Measurements from ENCODE around the gene RALGAPA1. TPM values are rescaled to one million over a fixed set of nuclear protein-coding genes. Genes with fewer than 3 reads are reported as not detected.

RALGAPA1 gene
- total and polyA plus RNA-seq, 2 donors from 2014 or later = 13.3 to 78.7 TPM

GRCh38 chr14:35818346-35819115, 9.4 kb upstream of the RALGAPA1 start:
- no peak overlapping the region for H3K9ac ChIP-seq (ENCODE audit: low read length in 3 of 3)
- H3K4me1 ChIP-seq (ENCODE audit: control insufficient read depth in 2 of 3, insufficient read depth in 2 of 3, low read depth in 1 of 3, low read length in 3 of 3) = no peaks in the 10 kb centered on the region
- intact Hi-C loops (cut with DNase I) = no loop called here
- H3K4me3 ChIP-seq (ENCODE audit: low read length in 3 of 3) = no peak overlapping the region
- DNase-seq (peak in 3 of 5 donors; percentile 17 to 66 (median 51)), FAIRE-seq (peak; percentile 37)
- no peaks in the 10 kb centered on the region for H3K27me3 ChIP-seq (ENCODE audit: control insufficient read depth, insufficient read depth, low read length)
- no peaks in the 10 kb centered on the region for H3K36me3 ChIP-seq (ENCODE audit: control insufficient read depth in 2 of 3, insufficient read depth in 3 of 3, low read length in 3 of 3)
- no peaks in the 10 kb centered on the region for H3K9me3 ChIP-seq (ENCODE audit: control insufficient read depth in 2 of 3, insufficient read depth in 1 of 3, low read length in 3 of 3)
- TF ChIP-seq, protein P1, sequence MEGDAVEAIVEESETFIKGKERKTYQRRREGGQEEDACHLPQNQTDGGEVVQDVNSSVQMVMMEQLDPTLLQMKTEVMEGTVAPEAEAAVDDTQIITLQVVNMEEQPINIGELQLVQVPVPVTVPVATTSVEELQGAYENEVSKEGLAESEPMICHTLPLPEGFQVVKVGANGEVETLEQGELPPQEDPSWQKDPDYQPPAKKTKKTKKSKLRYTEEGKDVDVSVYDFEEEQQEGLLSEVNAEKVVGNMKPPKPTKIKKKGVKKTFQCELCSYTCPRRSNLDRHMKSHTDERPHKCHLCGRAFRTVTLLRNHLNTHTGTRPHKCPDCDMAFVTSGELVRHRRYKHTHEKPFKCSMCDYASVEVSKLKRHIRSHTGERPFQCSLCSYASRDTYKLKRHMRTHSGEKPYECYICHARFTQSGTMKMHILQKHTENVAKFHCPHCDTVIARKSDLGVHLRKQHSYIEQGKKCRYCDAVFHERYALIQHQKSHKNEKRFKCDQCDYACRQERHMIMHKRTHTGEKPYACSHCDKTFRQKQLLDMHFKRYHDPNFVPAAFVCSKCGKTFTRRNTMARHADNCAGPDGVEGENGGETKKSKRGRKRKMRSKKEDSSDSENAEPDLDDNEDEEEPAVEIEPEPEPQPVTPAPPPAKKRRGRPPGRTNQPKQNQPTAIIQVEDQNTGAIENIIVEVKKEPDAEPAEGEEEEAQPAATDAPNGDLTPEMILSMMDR (IDR thresholded peaks at IDR 0.05; ENCODE audit: borderline replicate concordance, extremely low read depth, insufficient read depth) = peak; percentile 70
- H3K27ac ChIP-seq (ENCODE audit: low read depth in 2 of 2, low read length in 2 of 2) = no peak overlapping the region

- no peaks in the 10 kb centered on the region for H3K36me3 ChIP-seq (ENCODE audit: control insufficient read depth in 2 of 3, insufficient read depth in 3 of 3, low read length in 3 of 3)
- H3K27ac ChIP-seq (ENCODE audit: low read depth in 2 of 2, low read length in 2 of 2) = no peak overlapping the region
- H3K9ac ChIP-seq (ENCODE audit: low read length in 3 of 3) = no peak overlapping the region
- H3K9me3 ChIP-seq (ENCODE audit: control insufficient read depth in 2 of 3, insufficient read depth in 1 of 3, low read length in 3 of 3) = no peaks in the 10 kb centered on the region
- intact Hi-C loops (cut with DNase I) = no loop called here
- H3K4me1 ChIP-seq (ENCODE audit: control insufficient read depth in 2 of 3, insufficient read depth in 2 of 3, low read depth in 1 of 3, low read length in 3 of 3) = no peaks in the 10 kb centered on the region
- TF ChIP-seq, protein P1 (IDR thresholded peaks at IDR 0.05; ENCODE audit: borderline replicate concordance, extremely low read depth, insufficient read depth) = peak; percentile 65
- DNase-seq (peak in 3 of 5 donors; percentile 39 to 71 (median 53)), FAIRE-seq (no peak)
- no peaks in the 10 kb centered on the region for H3K27me3 ChIP-seq (ENCODE audit: control insufficient read depth, insufficient read depth, low read length)
- H3K4me3 ChIP-seq (ENCODE audit: low read length in 3 of 3) = no peak overlapping the region
Measured at GRCh38 chr14:35814371-35815005, 5.4 kb upstream of the RALGAPA1 start.

DNA sequence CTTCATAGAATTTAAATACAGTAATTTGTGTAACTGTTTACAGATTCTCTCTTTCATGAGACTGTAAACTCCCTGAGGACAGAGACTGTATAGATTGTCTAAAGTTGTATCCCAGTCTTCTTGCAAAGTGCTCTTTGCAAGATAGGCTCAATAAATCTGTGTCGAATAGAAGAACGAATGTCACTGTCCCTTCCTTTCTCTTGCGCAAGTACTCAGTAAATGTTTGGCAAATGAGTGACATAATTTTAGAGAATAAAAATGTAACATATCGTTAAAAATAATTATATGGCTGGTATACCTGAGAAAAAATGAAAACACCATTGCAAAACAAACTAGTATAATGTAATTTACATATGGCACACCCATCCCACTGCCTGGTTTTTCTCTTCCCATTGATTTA, 1.9 kb upstream of the RALGAPA1 start:
- Histone ChIP-seq H3K9ac (ENCODE audit: low read length in 3 of 3) (no peak overlapping the region), H3K9me3 (ENCODE audit: control insufficient read depth in 2 of 3, insufficient read depth in 1 of 3, low read length in 3 of 3) (no peaks in the 10 kb centered on the region), H3K36me3 (ENCODE audit: control insufficient read depth in 2 of 3, insufficient read depth in 3 of 3, low read length in 3 of 3) (no peaks in the 10 kb centered on the region), H3K4me1 (ENCODE audit: control insufficient read depth in 2 of 3, insufficient read depth in 2 of 3, low read depth in 1 of 3, low read length in 3 of 3) (peaks cover 0 to 6% (median 0%) of the 10 kb centered on the region in 3 donors), H3K4me3 (ENCODE audit: low read length in 3 of 3) (no peak overlapping the region), H3K27me3 (ENCODE audit: control insufficient read depth, insufficient read depth, low read length) (no peaks in the 10 kb centered on the region), H3K27ac (ENCODE audit: low read depth in 2 of 2, low read length in 2 of 2) (no peak overlapping the region)
- FAIRE-seq = no peak
- TF ChIP-seq, protein P1 (IDR thresholded peaks at IDR 0.05; ENCODE audit: borderline replicate concordance, extremely low read depth, insufficient read depth) = no peak
- intact Hi-C loops (cut with DNase I) = no loop called here
- DNase-seq = no peak
